Spleen (tissue), 11 donors: ENCODE data around the gene SPAG17. TPM values are rescaled to one million over a fixed set of nuclear protein-coding genes. Genes with fewer than 3 reads are reported as not detected.

Experiments used
- DNase-seq: peaks from one replicate; pipeline ENCODE4 v3.0.0-alpha.2; 2020
- H3K27ac ChIP-seq, 8 donors: fragments of 200-600 bp; sonication (generic) in 7 of 8; 1 replicate in 4 of 8; 2 replicates in 4 of 8; pipeline versions ENCODE4 v1.5.0 to v1.8.0; 2016 to 2021; ENCODE audit warnings: inconsistent platforms in 4 of 8, mild to moderate bottlenecking in 4 of 8, moderate library complexity in 1 of 8
- H3K27me3 ChIP-seq, 7 donors: fragments of 200-600 bp; sonication (generic) in 6 of 7; replicated peaks in 1 of 7; 1 replicate in 4 of 7; 2 replicates in 3 of 7; pipeline versions ENCODE4 v1.5.0 to v1.8.0; 2016 to 2021; ENCODE audit warnings: inconsistent platforms in 3 of 7, mild to moderate bottlenecking in 1 of 7
- H3K36me3 ChIP-seq, 6 donors: fragments of 200-600 bp; sonication (generic) in 5 of 6; 1 replicate in 4 of 6; 2 replicates in 2 of 6; pipeline versions ENCODE4 v1.5.0 to v1.8.0; 2016 to 2021; ENCODE audit warnings: inconsistent platforms in 2 of 6
- H3K4me1 ChIP-seq, 6 donors: fragments of 200-600 bp; sonication (generic) in 5 of 6; 1 replicate in 3 of 6; 2 replicates in 3 of 6; pipeline versions ENCODE4 v1.5.0 to v1.8.0; 2016 to 2021; ENCODE audit warnings: inconsistent platforms in 3 of 6
- H3K4me3 ChIP-seq, 8 donors: fragments of 200-600 bp; sonication (generic) in 7 of 8; 1 replicate in 4 of 8; 2 replicates in 4 of 8; pipeline versions ENCODE4 v1.5.0 to v1.8.0; 2016 to 2021; ENCODE audit warnings: inconsistent platforms in 4 of 8, mild to moderate bottlenecking in 4 of 8, moderate library complexity in 2 of 8
- H3K9me3 ChIP-seq, 8 donors: fragments of 200-600 bp; sonication (generic) in 7 of 8; 1 replicate in 4 of 8; 2 replicates in 4 of 8; pipeline versions ENCODE4 v1.5.0 to v1.8.0; 2016 to 2021; ENCODE audit warnings: inconsistent platforms in 4 of 8
- POLR2A ChIP-seq, 3 donors: fragments of 450-650 bp; IDR thresholded peaks; one replicate each; pipeline ENCODE4 v1.5.1; 2017; ENCODE audit warnings: antibody characterized with exemption in 3 of 3, mild to moderate bottlenecking in 1 of 3
- POLR2AphosphoS5 ChIP-seq, 3 donors: sonication (generic); formaldehyde crosslinking; IDR thresholded peaks; one replicate each; pipeline ENCODE4 v1.5.1; 2017; ENCODE audit warnings: antibody characterized with exemption in 3 of 3
- WGBS, 5 donors: extraction: QIAGEN DNeasy Blood & Tissue Kit in 3 of 5; methylation state at CpG; one replicate each; pipeline versions ENCODE4 v1.1.5 to v1.1.7; 2013 to 2018; 5-methylcytosine and 5-hydroxymethylcytosine counted together
- intact Hi-C: fragments of 100-400 bp; cut with DNase I; formaldehyde crosslinking; loops from one replicate; pipeline ENCODE4 v1.15.0; 2023; ENCODE audit warnings: low total_unique reads
- polyA plus RNA-seq, 3 donors: library from polyadenylated mRNA; stranded (reverse); fragments of 200-250 nt; gene quantifications; one replicate each; pipeline ENCODE4 v1.2.1, GENCODE V29; 2013
- total RNA-seq, 7 donors: library from RNA; depleted of rRNA in 3 of 7; stranded (reverse); fragments of >200 nt in 3 of 7; fragmentation: NEBNext Ultra II Directional in 4 of 7; extraction: Animal tissue kit (Norgen Biotek cat#: 25700) in 4 of 7; gene quantifications; one replicate each; pipeline versions ENCODE4 v1.1.0 to v1.2.1, GENCODE V29; 2016 to 2021
- TF ChIP-seq, protein P1 (sequence below), 11 experiments: fragments of 200-600 bp in 7 of 11; fragments of 450-650 bp in 4 of 11; sonication (generic) in 4 of 11; IDR thresholded peaks in 8 of 11; conservative IDR thresholded peaks in 3 of 11; 1 replicate in 7 of 11; 2 replicates in 4 of 11; pipeline versions ENCODE4 v1.4.0 to v1.8.0; 2016 to 2021; ENCODE audit warnings: antibody characterized with exemption in 11 of 11, inconsistent platforms in 4 of 11, mild to moderate bottlenecking in 1 of 11
- donor health status: healthy with polysubstance abuse.
- donor health status: DM: no; HTN: no; CAD: no; lungs with moderate emphysema.
- donor health status: DM: no; HTN: no; CAD: no.
- donor health status: Bipolar disorder and iron deficiency.
- donor health status: healthy.
- donor health status: DM: no; HTN: no; CAD: no.
- donor health status: DM: yes; HTN: yes; CAD: no.

SPAG17 gene
- total and polyA plus RNA-seq, 10 donors: under 0.01 to 0.91 (median 0.28) TPM; not detected in 5

DNA sequence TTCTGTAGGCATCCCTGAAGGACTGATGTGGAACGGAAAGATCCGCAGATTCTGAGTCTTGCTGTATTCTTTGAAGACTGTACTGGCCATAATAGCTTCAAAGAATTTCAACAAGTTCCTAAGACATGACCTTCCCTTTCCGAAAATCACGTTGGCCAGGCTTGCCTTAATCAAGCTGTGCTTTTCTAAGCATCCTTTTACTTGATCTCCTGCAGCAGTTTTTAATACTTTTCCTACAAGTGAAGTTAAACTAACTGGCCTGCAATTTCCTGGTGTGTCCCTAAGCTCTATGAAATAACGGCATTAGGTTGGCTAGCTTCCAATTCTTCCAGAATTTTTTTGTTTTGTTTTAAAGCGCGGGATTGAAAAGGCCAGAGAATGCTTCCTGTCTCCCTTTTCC is 40.3 kb downstream of the SPAG17 start:
- Histone ChIP-seq H3K36me3 (no peaks in the 10 kb centered on the region), H3K27me3 (no peaks in the 10 kb centered on the region), H3K9me3 (no peaks in the 10 kb centered on the region), H3K27ac (no peak overlapping the region), H3K4me3 (no peak overlapping the region), H3K4me1 (no peaks in the 10 kb centered on the region)
- intact Hi-C loops: no loop called here
- DNase-seq: no peak
- WGBS, 5 donors: 63 to 86% (median 72%) methylated on average over 7 of the region's 7 CpGs
- TF ChIP-seq, protein P1, sequence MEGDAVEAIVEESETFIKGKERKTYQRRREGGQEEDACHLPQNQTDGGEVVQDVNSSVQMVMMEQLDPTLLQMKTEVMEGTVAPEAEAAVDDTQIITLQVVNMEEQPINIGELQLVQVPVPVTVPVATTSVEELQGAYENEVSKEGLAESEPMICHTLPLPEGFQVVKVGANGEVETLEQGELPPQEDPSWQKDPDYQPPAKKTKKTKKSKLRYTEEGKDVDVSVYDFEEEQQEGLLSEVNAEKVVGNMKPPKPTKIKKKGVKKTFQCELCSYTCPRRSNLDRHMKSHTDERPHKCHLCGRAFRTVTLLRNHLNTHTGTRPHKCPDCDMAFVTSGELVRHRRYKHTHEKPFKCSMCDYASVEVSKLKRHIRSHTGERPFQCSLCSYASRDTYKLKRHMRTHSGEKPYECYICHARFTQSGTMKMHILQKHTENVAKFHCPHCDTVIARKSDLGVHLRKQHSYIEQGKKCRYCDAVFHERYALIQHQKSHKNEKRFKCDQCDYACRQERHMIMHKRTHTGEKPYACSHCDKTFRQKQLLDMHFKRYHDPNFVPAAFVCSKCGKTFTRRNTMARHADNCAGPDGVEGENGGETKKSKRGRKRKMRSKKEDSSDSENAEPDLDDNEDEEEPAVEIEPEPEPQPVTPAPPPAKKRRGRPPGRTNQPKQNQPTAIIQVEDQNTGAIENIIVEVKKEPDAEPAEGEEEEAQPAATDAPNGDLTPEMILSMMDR (IDR thresholded peaks at IDR 0.05 in 8 of 11, conservative IDR thresholded peaks at IDR 0.05 in 3 of 11): no peak
- TF ChIP-seq POLR2A (IDR thresholded peaks at IDR 0.05): no peak
- TF ChIP-seq POLR2AphosphoS5 (IDR thresholded peaks at IDR 0.05): no peak

DNA sequence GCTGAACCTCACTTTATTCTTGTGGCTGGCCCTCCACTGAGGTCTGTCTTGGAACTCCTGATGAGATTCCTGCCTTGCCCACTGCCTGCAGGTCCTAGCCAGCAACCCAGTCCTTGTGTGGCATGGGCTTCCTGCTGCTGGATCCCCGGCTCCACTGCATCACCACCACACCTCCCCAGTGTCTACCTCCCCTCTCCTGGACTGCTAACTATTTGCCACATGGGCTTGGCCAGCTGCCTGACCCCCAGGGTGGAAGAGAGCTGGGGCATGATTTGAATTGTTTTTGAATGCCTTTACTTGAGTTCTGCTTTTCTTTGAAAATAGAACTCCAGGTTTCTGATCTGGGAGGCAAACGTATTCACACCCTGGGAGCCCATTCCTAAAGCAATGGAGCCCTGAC is 41.2 kb downstream of the SPAG17 start:
- no peaks in the 10 kb centered on the region for H3K4me1 ChIP-seq
- no peak overlapping the region for H3K4me3 ChIP-seq
- no peaks in the 10 kb centered on the region for H3K36me3 ChIP-seq
- intact Hi-C loops: no loop called here
- DNase-seq: no peak
- no peak overlapping the region for H3K27ac ChIP-seq
- H3K27me3 ChIP-seq: no peaks in the 10 kb centered on the region
- no peaks in the 10 kb centered on the region for H3K9me3 ChIP-seq
- TF ChIP-seq POLR2AphosphoS5 (IDR thresholded peaks at IDR 0.05) (no peak), POLR2A (IDR thresholded peaks at IDR 0.05) (no peak)
- TF ChIP-seq, protein P1 (IDR thresholded peaks at IDR 0.05 in 8 of 11, conservative IDR thresholded peaks at IDR 0.05 in 3 of 11): no peak
- WGBS, 5 donors: 63 to 88% (median 64%) methylated on average over 2 of the region's 2 CpGs

DNA sequence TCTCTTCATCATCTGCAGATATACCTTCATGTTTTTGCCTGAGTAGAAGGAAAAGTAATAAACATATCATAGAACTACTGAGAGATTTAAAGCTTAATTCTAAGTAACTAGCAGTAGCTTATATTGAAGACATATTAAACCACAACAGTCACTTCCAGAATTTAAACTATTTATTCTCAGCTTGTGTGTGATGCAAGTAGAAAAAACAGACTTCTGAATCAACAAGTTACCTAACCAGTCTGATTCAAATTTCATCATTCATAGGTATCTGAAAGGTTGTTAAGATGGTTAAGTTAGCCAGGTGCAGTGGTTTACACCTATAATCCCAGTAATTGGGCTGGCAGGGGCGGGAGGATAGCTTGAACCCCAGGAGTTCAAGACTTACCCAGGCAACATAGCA is 41.9 kb downstream of the SPAG17 start:
- H3K27me3 ChIP-seq: no peaks in the 10 kb centered on the region
- TF ChIP-seq POLR2AphosphoS5 (IDR thresholded peaks at IDR 0.05) (no peak), POLR2A (IDR thresholded peaks at IDR 0.05) (no peak)
- TF ChIP-seq, protein P1 (IDR thresholded peaks at IDR 0.05 in 8 of 11, conservative IDR thresholded peaks at IDR 0.05 in 3 of 11): no peak
- no peak for DNase-seq
- H3K4me1 ChIP-seq: no peaks in the 10 kb centered on the region
- no peak overlapping the region for H3K4me3 ChIP-seq
- H3K9me3 ChIP-seq: no peaks in the 10 kb centered on the region
- no peak overlapping the region for H3K27ac ChIP-seq
- intact Hi-C loops: no loop called here
- H3K36me3 ChIP-seq: no peaks in the 10 kb centered on the region
- 48 to 78% (median 74%) methylated on average over 1 of the region's 1 CpG for WGBS, 5 donors

DNA sequence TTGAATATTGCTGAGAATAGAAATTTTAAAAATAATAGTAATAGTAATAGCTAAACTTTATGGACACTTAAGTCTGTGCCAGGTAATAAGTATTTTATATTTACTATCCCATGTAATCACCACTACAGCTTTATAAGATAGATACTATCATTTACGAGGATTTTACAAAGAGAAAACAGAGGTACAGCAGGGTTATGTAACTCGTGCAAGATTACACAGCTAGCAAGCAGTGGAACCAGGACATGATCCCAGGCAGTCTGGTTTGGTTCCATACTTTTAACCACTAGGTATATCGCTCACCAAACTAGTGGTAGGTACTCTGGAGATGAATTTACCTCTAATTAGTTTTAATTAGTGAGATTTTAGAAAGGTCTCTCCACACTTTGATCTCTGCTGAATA is 42.5 kb downstream of the SPAG17 start:
- Histone ChIP-seq H3K4me3 (no peak overlapping the region), H3K27me3 (no peaks in the 10 kb centered on the region), H3K4me1 (no peaks in the 10 kb centered on the region), H3K27ac (no peak overlapping the region), H3K9me3 (no peaks in the 10 kb centered on the region), H3K36me3 (no peaks in the 10 kb centered on the region)
- TF ChIP-seq, protein P1 (IDR thresholded peaks at IDR 0.05 in 8 of 11, conservative IDR thresholded peaks at IDR 0.05 in 3 of 11): no peak
- TF ChIP-seq POLR2AphosphoS5 (IDR thresholded peaks at IDR 0.05) (no peak), POLR2A (IDR thresholded peaks at IDR 0.05) (no peak)
- intact Hi-C loops: no loop called here
- 82 to 87% (median 85%) methylated on average over 3 of the region's 3 CpGs for WGBS, 5 donors
- no peak for DNase-seq
